Inflammatory macrophage (primary cell): ENCODE measurements around the gene SLC39A1.

ENCODE experiments used
- DNase-seq, 2 donors: peaks; one replicate each; pipeline ENCODE4 v3.0.0-alpha.2; 2020 to 2022

Gene SLC39A1

DNA sequence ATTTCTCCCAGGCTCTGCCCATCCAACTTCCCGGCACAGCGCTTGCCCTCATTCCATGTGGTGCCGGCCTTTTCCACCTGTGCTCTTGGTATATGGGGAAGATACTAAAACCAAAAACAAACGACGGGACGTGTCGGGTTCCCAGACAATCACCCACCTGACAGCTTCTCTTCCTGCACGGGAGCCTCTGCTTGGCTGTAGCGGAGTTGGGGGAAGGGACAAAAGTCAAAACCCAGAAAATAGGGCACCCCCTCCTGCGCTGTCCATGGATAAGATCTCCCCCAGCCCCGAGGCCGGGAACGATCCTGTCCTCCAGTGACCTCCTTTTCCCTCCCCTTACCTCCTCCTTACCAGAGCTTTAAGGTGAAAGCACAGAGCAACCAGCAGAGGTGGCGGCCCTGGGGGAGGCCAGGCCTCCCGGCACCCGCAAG lies 13.5 kb upstream of the SLC39A1 start:
- no peak for DNase-seq

DNA sequence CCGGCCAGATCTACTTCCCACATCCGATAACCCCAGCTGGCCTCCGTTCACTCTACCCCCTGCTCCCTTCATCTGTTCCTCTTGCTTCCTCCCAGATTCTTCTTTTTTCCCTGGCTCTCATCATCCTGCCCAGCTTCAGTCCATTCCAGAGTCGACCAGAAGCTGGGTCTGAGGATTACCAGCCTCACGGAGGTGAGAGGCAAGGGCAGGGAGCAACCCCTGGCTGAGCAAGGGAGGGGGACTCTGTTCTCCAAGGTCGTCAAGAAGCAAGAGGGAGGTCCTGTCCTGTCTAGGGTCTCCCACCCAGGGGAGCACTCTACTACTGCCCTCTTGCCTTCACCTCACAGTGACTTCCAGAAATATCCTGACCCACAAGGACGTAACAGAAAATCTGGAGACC lies 10.2 kb upstream of the SLC39A1 start:
- DNase-seq = no peak

DNA sequence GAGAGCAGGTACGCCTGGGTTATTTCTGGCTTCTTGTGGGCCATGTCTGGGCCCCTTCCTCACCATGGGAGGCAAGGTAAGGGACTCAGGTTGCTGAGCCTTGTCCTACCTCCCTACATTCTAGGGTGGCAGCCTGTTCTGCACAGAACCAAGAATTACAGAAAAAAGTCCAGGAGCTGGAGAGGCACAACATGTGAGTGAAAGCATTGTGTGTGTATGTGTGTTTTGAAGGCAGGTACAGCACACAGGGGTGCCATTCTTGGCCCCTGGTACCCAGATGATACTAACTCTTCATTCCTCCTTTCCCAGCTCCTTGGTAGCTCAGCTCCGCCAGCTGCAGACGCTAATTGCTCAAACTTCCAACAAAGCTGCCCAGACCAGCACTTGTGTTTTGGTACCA lies 9.7 kb upstream of the SLC39A1 start:
- no peak for DNase-seq

DNA sequence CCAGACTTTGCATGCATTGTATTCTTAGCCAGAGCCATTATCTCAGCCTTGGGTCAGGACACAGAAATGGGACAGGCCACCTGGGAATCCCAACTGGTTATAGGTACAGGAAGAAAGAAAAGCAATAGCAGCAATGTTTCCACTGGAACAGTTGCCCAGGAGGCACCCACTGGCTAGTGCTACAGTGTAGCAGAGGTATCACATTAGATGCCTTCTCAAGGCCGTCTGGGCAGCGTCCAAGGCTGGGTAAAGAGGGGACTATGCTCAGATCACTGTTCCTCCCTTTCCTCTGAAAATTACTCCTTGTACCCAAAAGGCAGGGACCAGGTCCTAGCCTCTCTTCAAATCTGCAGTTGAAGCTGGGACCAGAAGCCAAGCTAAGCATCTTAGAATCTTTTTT lies 7.0 kb upstream of the SLC39A1 start:
- DNase-seq = no peak

DNA sequence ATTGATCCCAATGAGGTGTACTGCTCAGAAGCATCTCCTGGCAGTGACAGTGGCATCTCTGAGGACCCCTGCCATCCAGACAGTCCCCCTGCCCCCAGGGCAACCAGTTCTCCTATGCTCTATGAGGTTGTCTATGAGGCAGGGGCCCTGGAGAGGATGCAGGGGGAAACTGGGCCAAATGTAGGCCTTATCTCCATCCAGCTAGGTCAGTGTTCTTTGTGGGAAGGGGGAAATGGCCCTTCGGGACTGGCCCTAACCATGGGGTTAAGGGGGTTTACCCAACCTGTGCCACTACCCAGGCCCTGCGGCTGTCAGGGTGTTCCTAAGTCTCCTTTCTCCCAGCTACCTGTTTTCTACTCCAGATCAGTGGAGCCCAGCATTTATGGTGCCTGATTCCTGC lies 5.6 kb upstream of the SLC39A1 start:
- DNase-seq = no peak

DNA sequence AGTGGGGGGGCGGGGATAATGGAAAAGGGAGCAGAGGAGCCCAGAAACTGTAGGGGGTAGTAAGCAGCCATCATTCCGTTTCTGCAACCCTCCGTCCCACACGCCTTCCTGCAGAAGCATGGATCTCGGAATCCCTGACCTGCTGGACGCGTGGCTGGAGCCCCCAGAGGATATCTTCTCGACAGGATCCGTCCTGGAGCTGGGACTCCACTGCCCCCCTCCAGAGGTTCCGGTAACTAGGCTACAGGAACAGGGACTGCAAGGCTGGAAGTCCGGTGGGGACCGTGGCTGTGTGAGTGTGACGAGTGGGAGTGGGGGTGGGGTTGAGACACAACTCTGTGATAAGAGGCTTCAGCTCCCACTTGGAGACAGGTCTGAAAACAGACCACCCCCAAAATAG lies 5.1 kb upstream of the SLC39A1 start:
- no peak for DNase-seq

DNA sequence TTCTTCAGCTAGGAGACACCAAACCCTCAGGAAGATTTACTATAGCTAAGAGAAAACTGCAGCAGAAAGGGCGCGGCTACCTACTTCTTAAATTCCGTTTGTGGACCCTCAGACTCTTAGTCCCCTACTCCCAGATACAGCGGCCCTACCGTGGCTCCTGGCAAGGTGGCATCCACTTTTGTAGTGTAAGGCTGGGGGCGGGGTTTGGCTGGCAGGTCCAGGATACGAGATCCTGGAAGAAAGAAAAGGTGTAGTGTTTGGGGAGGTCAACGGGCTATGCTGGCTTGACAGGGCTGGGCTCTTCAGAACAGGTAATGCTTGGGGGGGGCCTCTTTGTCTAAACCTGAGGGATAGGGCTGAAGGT lies 4.6 kb upstream of the SLC39A1 start:
- no peak for DNase-seq

DNA sequence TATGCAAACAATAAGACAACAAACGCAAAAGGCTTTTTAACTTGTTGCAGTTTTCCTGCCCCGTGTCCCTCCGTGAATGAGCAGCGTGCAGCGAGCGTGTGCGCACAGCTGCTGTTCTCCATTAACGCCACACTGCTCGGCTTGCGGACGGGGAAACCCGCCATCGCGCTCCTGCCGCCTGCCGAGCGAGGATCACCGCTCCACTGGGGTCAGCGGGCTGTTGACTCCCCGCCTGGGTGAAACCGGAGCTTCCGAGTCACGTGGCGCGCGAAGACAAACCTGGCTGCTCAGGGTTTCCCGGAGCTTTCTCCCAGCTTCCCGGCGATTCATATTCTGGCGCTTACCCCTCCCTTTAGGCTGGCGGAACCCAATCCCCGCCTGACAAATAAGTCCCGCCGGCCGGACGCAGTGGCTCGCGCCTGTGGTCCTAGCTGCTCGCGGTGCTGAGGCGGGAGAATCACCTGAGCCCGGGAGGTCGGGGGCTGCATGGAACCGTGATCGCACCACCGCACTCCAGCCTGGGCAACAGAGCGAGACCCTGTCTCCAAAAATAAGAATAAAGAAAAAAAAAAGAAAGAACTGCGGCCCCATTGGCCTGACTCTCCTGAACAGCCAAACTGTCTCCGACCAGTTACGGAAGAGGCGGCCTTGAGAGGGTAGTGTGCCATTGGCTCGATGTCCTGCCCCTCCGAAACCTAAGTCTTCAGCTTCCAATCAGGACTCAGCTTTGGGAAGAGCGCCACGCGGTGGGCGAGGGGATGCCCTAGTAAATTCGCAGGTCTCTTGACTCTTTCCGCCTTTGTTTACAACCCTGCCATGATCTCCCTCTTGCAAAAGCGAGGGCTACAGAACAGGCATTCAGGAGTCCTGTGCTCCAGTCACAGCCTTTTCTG lies 4.0 kb upstream of the SLC39A1 start, which contains the start of gene CREB3L4:
TSS of gene CREB3L4 (plus strand) at position 796 of the 893 bp plus-strand sequence. CDS start 624 bp downstream, outside the sequence.
- peak; percentile 95 to 96 for DNase-seq

DNA sequence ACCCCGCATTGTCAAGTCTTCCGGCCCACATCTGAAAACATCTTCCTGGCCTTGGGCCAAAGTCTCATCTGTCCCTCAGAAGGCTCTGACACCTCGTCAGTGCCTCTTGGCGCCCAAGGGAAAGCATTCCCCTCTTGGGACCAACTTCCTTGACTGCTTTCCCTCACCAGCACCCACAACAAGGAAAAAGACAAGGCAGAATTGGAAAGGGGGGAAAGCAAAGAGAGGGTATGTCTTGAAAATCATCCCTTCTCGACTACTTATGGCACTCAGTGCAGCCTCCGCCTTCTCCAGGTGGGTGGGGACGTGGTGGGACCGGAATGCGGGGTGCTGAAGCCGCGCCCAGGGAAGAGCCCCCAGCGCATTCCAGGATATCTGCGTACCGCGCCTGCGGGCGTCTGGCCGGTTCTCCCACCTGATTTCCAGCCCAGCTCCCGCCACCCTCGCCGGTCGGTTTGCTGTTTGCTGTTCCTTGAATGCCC lies 554 bp upstream of the SLC39A1 start:
- no peak for DNase-seq

DNA sequence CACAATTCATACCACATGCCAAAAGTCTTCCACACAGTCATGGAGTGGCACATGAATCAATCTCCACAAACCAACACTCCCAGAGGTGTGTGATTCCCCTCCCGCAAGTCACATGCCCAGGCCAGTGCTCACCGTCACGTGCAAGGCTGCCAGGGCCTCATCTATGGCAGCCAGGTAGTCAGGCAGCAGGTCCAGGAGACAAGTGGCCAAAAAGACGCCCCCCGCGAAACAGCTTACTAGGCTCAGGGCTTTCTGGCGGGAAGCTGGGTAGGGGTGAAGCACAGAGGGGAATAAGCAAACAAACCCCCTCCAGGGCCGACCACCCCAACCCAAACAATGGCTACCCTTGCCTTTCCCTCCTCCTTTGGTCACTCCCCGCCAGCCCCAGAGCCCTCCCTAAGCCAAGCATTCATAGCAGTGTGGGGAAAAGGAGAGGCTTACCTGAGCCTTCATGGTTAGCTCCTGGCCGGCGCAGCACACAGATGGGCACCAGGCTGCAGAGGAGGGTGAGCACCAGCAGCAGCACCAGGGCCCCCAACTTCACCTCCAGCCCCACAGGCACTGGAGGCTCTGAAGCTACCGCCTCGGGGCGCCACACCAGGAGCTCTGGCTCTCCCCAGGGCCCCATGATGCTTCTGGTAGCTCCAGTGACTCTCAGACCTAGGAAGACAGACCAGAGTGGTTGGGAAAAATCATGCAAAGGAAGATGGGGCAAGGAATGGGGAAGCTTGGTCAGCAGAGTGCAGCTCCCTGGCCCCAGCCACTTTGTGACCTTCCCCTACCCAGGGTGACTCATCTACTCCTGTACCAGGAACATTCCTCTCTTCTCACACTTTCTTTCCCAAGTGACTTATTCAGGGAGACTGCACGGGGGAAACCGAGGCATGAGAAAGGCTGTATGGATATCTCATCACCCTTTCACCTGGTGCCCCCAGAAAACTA lies 978 bp downstream of the SLC39A1 start:
- DNase-seq = peak; percentile 69 to 82

DNA sequence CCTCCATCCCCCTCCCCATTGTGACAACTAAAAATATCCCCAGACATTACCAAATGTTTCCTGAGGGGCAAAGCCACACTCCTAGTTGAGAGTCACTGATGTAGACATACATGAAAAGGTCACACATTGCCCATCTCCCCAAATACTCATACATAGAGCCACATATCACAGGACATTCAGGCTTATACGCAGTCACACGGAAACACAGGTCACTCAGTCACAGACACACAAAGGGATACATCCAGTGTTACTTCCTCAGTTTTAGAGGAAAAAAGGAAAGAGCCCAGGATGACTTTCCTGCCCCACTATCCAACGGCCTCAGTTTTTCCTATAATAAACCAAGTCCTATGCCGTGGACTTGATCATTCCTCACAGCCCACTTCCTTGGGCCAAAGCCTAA lies 1.9 kb downstream of the SLC39A1 start:
- DNase-seq = no peak

DNA sequence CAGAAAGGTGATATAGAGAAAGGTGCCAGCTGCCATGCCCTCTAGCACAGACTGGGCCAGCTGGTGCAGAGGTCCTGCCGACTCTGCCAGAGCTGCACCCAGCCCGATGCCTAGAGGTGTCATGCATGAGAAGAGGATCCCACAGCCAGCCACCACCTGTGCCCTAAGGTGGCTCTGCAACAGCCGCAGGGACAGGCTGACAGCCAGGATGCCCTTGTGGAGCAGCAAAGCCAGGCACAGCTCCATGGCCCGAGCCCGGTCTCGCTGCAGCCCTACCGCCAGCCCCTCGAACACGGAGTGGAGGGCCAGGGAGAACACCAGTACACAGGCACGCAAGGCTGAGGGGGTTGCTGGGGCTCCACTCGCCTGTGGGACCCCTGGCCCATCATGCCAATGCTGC lies 3.1 kb downstream of the SLC39A1 start:
- DNase-seq = no peak

DNA sequence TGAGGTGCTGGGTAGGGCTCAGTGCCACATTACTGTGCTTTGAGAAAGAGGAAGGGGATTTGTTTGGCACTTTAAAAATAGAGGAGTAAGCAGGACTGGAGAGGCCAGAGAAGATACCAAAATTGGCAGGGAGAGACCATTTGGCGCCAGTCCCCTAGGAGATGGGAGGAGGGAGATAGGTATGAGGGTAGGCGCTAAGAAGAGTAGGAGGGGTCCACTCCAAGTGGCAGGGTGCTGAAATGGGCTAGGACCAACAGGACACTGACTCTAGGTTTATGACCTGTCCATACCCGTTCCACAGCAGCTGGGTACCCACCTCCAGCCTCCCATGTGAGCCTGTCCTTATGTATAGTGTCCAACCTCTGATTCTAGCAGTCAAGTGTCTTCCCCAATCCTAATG lies 3.9 kb downstream of the SLC39A1 start:
- no peak for DNase-seq

DNA sequence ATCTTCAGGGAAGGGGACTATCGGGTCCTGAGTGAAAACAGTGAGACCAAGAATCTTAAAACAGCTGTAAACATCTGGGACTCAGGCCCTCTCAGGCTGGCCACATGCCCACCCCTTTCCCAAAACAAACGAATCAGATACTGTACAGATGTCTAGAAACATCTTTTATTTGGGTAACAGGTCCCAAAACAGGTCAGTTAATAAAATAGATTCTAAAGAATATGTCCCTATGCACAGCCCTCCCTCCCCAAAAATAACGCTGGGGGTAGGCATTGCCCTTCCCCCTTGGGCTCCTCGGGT lies 4.4 kb downstream of the SLC39A1 start:
- no peak for DNase-seq

DNA sequence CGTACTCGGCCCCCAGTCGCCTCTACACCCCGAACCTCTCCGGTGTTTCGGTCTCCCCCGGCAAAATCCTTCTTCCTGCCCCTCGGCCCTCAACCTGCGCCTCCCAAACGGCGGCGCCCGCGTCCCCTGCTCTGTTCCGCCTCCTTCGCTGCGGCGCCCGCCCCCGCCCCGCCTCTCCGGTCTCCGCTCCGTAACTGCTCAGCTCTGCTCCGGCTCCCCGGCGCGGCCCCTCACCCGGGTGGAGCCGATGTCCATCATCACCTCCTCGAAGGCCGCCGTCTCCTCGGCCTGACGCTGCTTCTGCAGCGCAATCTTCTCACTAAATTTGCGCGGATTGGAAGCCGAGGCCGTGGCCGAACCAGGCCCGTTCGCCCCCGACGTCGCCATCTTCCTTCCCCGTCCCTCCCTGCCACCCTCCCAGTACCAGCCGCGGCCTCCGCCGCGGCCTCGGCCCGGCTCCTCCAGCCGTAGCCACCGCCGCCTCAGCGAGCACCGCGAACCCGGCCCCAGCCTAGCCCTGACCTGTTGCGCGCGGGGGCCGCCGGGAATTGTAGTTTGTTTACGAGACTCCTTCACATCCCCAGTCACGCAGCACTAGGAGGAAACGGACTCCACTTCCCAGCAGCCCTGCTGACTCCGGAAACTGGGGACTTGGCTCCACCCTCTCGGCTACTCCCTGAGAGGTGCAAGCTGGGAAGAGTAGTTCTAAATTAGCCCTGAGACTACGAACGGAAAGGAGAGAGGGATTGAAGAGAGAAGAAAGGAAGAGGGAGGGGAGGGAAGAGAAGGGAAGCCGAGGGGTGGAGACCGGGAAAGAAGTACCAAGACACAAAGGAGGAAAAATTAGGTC lies 5.0 kb downstream of the SLC39A1 start, which contains the start of gene CRTC2:
TSS of gene CRTC2 (minus strand) at position 502 of the 850 bp plus-strand sequence. CDS start at position 387, 115 bp downstream.
- DNase-seq = peak; percentile 97 to 98

DNA sequence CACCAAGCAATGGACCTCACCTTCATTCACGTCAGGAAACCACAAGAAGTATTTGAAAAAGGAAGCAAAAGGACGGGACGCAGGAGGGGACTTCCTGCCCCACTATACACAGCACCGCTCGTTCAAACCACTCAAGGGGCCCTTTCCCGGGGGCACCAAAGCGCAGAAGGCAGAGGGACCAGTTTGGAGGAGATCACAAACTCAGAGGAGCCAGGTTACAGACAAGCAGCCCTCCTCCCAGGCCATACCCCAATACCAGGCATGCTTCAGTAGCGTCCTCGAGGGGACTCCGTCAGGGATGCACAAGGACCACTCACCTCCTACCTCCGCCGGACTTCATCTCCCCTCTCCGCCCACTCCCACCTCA lies 5.6 kb downstream of the SLC39A1 start:
- no peak for DNase-seq

DNA sequence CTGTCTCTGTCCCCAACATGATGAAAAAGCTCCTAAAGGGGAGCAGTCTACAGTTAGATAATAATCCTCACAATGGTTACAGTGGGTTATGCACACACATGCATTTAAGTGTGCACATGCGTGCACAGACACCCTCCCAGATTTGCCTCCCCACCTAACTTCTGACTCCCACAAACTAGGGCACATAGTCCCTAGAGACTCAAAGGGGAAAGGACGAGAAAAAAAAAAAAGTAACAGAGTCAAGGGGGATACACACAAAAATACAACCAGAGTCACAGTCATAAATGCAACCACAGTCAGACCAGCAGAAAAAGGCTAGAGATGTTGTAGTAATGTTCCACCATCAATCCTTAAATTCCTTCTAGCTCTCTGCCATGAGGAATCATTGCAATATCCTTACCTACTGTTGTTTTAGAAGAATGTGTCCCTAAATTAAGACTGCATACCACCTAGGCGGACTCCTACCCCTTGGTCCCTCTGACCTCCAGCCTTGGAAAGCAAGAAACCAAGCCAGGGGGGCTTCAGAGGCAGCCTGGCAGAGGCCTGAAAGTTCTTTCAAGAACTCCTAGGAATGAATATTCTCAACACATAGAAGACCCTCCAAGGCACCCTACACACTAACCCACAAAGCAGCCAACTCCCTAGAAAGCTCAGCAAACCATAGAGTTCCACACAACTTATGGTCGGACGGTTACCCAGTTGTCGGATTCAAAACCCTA lies 6.2 kb downstream of the SLC39A1 start:
- no peak for DNase-seq

DNA sequence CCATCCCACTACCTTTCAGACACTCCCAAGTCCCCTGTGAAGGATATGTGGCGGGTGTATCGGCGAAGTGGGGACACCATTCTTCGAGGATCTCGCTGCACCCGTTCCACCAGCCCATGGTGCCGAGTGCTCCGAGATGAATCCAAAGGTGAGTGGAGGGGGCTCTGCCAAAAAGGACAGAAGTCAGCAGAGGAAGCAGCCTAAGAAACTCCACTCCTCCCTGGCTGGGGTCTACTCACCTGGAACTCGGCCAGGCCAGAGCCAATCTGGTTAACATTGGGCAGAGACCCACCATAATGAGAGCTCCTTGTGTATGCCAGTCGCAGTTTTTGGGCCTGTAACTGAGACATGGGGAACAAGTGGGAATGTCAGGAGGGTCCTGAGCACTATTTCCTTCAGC lies 8.5 kb downstream of the SLC39A1 start:
- DNase-seq = no peak

DNA sequence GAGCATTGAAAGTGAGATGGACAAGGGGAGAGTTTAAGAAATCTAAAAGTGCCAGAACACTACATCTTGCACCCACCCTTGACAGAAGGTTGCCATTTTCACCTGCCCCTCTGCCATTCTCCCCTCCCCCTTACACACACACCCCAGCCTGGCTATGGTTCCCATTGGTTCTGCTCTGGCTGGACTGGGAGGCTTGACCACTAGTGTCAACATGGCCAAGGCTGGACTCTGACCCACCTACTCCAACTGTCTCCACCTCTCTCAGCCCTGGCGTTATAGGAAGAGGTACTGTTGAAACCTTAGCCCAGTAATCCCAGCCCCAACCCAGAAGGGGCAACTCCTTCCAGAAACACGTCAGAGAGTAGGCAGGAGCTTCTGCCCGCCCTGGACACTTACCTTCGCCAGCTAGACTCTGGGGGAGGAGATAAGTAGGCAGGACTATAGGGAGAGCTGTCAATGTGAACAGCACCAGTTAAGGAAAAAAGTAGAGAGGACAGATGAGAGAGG lies 9.4 kb downstream of the SLC39A1 start:
- DNase-seq = no peak

DNA sequence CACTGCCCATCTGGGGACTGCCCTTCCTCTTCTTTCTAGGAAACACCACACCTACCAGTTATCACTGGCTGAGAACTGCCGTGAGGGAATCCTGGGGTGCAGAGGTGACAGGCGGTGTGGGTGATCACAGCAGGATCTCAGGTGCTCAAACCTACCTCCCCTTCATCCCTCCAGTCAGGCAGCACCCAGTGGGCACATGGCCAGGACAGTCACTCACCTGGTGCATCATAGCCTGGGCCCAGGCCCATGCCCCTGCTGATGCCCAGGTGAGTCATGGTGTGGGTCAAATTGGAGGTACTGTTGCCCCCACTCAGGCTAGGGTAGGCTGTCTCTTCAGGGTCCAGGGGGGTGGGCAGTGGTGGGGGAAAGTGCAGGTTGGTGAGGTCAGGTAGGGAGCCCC lies 11.5 kb downstream of the SLC39A1 start:
- DNase-seq = no peak

DNA sequence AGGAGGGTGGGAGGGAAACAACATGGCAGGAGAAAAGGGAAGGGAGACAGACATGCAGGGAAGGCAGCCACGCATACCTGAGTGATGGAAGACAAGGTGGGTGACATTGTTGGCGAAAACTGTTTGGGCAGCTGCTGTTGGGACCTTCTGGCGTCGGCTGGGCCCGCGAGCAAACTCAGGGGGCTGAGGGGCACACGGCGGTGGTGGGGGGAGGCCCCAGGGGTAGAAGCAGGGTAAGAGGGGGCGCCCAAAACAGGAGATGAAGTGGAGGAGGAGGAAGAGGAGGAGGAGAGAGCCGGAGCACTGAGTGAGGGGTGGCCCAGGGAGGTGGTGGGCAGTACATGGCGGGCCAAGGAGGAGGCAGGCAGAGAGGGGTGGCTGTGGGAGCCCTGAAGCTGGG lies 12.2 kb downstream of the SLC39A1 start:
- no peak for DNase-seq
